Neutrophil (primary cell): ENCODE results near the gene CACNA1D.

ENCODE experiments used
- H3K27ac ChIP-seq: fragments of 200-600 bp; sonication (generic); 2 replicates; pipeline ENCODE4 v1.5.1; 2016; ENCODE audit warnings: mild to moderate bottlenecking, moderate library complexity
- H3K27me3 ChIP-seq: fragments of 200-600 bp; sonication (generic); 2 replicates; pipeline ENCODE4 v1.6.0; 2016; ENCODE audit warnings: mild to moderate bottlenecking
- H3K36me3 ChIP-seq: fragments of 200-600 bp; sonication (generic); 2 replicates; pipeline ENCODE4 v1.5.1; 2017
- H3K4me1 ChIP-seq, 2 experiments: fragments of 200-600 bp in 1 of 2; sonication (generic) in 1 of 2; 1 replicate in 1 of 2; 2 replicates in 1 of 2; pipeline versions ENCODE4 v1.5.1 to v1.6.1; 2013 to 2016; ENCODE audit warnings: low read depth in 1 of 2, low read length in 1 of 2, mild to moderate bottlenecking in 1 of 2, moderate library complexity in 1 of 2; ENCODE audit not compliant: control insufficient read depth in 1 of 2, insufficient read depth in 1 of 2
- H3K4me3 ChIP-seq, 2 experiments: fragments of 200-600 bp in 1 of 2; sonication (generic) in 1 of 2; 1 replicate in 1 of 2; 2 replicates in 1 of 2; pipeline ENCODE4 v1.5.1; 2013 to 2016; ENCODE audit warnings: low read depth in 1 of 2, low read length in 1 of 2, mild to moderate bottlenecking in 1 of 2, moderate library complexity in 1 of 2
- H3K9me3 ChIP-seq: fragments of 200-600 bp; sonication (generic); 2 replicates; pipeline ENCODE4 v1.5.1; 2016
- CTCF ChIP-seq: fragments of 200-600 bp; sonication (generic); IDR thresholded peaks from 2 replicates; pipeline ENCODE4 v1.5.1; 2016; ENCODE audit warnings: antibody characterized with exemption

Gene CACNA1D

DNA sequence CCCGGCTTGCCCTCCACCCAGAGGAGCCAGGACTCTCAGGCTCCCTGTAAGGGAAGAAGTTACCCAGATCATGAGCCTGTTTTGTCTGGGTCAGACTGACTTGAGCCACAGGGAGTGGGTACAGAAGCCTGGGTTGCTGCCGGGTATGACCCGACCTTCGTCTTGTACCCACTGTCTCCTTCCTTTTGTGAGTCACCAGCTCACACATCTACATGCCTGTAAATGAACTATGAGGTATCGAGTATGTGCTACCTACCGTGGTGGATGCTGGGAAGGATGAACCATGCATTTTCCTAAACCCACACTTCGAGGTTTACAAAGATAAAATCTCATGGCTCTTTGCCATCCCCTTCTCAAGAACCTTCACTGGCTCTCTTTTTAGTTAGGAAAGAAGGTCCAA is 56.9 kb downstream of the CACNA1D start:
- H3K9me3 ChIP-seq = no peaks in the 10 kb centered on the region

GRCh38 chr3:53552730-53553129 is 58.3 kb downstream of the CACNA1D start:
- H3K9me3 ChIP-seq = no peaks in the 10 kb centered on the region
- no peaks in the 10 kb centered on the region for H3K4me1 ChIP-seq
- no peak for TF ChIP-seq CTCF
- H3K4me3 ChIP-seq = no peak overlapping the region
- peaks cover 10% of the 10 kb centered on the region for H3K27me3 ChIP-seq
- H3K27ac ChIP-seq = no peak overlapping the region
- no peaks in the 10 kb centered on the region for H3K36me3 ChIP-seq

More for the DNA sequence above, 56.9 kb downstream of the CACNA1D start:
- Histone ChIP-seq H3K4me3 (no peak overlapping the region), H3K27me3 (peaks cover 10% of the 10 kb centered on the region), H3K27ac (no peak overlapping the region), H3K4me1 (no peaks in the 10 kb centered on the region), H3K36me3 (no peaks in the 10 kb centered on the region)
- no peak for TF ChIP-seq CTCF

DNA sequence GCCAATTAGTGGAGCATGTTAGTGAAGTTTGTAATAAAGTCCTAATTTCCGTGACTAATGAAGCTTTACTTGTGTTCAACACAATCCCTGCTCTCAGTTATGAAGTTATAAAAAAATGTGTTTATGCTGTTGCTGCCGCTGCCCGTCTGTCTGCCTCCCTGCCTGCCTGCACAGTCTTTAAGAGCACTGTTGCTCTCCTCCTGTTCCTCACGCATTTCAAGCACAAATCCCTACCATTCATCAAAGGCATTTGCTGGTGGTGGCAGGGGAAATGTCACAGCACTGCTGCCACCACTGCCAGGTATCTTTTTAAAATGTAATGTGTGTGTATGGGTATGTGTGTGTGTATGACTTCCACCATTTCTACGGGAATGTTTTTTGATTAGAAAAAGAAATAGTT is 58.8 kb downstream of the CACNA1D start:
- Histone ChIP-seq H3K27me3 (peaks cover 10% of the 10 kb centered on the region), H3K9me3 (no peaks in the 10 kb centered on the region), H3K4me1 (no peaks in the 10 kb centered on the region), H3K27ac (no peak overlapping the region), H3K4me3 (no peak overlapping the region), H3K36me3 (no peaks in the 10 kb centered on the region)
- TF ChIP-seq CTCF = no peak

- Histone ChIP-seq H3K27me3 (peaks cover 10% of the 10 kb centered on the region), H3K27ac (no peak overlapping the region), H3K36me3 (no peaks in the 10 kb centered on the region), H3K9me3 (no peaks in the 10 kb centered on the region), H3K4me1 (no peaks in the 10 kb centered on the region), H3K4me3 (no peak overlapping the region)
- TF ChIP-seq CTCF = no peak
Observed at GRCh38 chr3:53554559-53555067, 60.2 kb downstream of the CACNA1D start.

GRCh38 chr3:53555068-53555588 is 60.7 kb downstream of the CACNA1D start:
- Histone ChIP-seq H3K36me3 (no peaks in the 10 kb centered on the region), H3K4me3 (no peak overlapping the region), H3K27me3 (peaks cover 8% of the 10 kb centered on the region), H3K27ac (no peak overlapping the region), H3K4me1 (no peaks in the 10 kb centered on the region), H3K9me3 (no peaks in the 10 kb centered on the region)
- TF ChIP-seq CTCF = no peak
